ENCODE results near the gene STYK1.

The STYK1 gene

GRCh38 chr12:10673659-10674384 is at the start of gene STYK1:
Gene STYK1 (minus strand): TSS chr12:10674052. CDS start chr12:10634618, 39,434 bp downstream.
- Histone ChIP-seq H3K9ac (ENCODE audit: insufficient read length) (no peak within 1 kb of the TSS), H3K4me3 (peak within 1 kb of the TSS; percentile 78), H3K9me3 (ENCODE audit: low read depth, low read length) (no peaks in the 10 kb centered on the region), H3K36me3 (ENCODE audit: insufficient read depth, low read length) (no peaks in the 10 kb centered on the region), H3K27ac (no peak within 1 kb of the TSS)
- DNase-seq (ENCODE audit: low read depth, low spot score), result no peak
- no peak for TF ChIP-seq EZH2 (IDR thresholded peaks at IDR 0.05)
- TF ChIP-seq FOXP2 (optimal IDR thresholded peaks at IDR 0.05; ENCODE audit: control extremely low read depth, extremely low read length, insufficient read depth), result no peak
- no peak for TF ChIP-seq POLR2AphosphoS5 (IDR thresholded peaks at IDR 0.05; ENCODE audit: borderline replicate concordance, low read depth, low read length)

- DNase-seq (ENCODE audit: low read depth, low spot score), result no peak
- no peaks in the 10 kb centered on the region for H3K9me3 ChIP-seq (ENCODE audit: low read depth, low read length)
- H3K9ac ChIP-seq (ENCODE audit: insufficient read length), result peak within 1 kb of the TSS; percentile 87
- peak within 1 kb of the TSS; percentile 98 for H3K4me3 ChIP-seq
- peak within 1 kb of the TSS; percentile 44; the same call in 1 of the 2 replicates for H3K27ac ChIP-seq
- no peak for TF ChIP-seq FOXP2 (optimal IDR thresholded peaks at IDR 0.05; ENCODE audit: control extremely low read depth, extremely low read length, insufficient read depth)
- peak; percentile 71 for TF ChIP-seq POLR2AphosphoS5 (IDR thresholded peaks at IDR 0.05; ENCODE audit: borderline replicate concordance, low read depth, low read length)
- TF ChIP-seq EZH2 (IDR thresholded peaks at IDR 0.05), result no peak
- peaks cover 10% of the 10 kb centered on the region for H3K36me3 ChIP-seq (ENCODE audit: insufficient read depth, low read length)
Observed at GRCh38 chr12:10722905-10723746, 49.3 kb upstream of the STYK1 start, which contains the start of gene YBX3. Gene YBX3 (minus strand): TSS chr12:10723323. CDS start chr12:10723111, 212 bp downstream.

GRCh38 chr12:10722502-10722904 is 48.7 kb upstream of the STYK1 start:
- H3K9me3 ChIP-seq (ENCODE audit: low read depth, low read length), result no peaks in the 10 kb centered on the region
- TF ChIP-seq POLR2AphosphoS5 (IDR thresholded peaks at IDR 0.05; ENCODE audit: borderline replicate concordance, low read depth, low read length) (no peak), EZH2 (IDR thresholded peaks at IDR 0.05) (no peak), FOXP2 (optimal IDR thresholded peaks at IDR 0.05; ENCODE audit: control extremely low read depth, extremely low read length, insufficient read depth) (no peak)
- DNase-seq (ENCODE audit: low read depth, low spot score), result no peak
- peak overlapping the region; percentile 98 for H3K4me3 ChIP-seq
- peaks cover 14% of the 10 kb centered on the region for H3K36me3 ChIP-seq (ENCODE audit: insufficient read depth, low read length)
- H3K27ac ChIP-seq, result peak overlapping the region; percentile 44; the same call in 1 of the 2 replicates
- H3K9ac ChIP-seq (ENCODE audit: insufficient read length), result peak overlapping the region; percentile 87

GRCh38 chr12:10721651-10722501 is 48.0 kb upstream of the STYK1 start:
- DNase-seq (ENCODE audit: low read depth, low spot score), result peak; percentile 47
- TF ChIP-seq POLR2AphosphoS5 (IDR thresholded peaks at IDR 0.05; ENCODE audit: borderline replicate concordance, low read depth, low read length), result peak; percentile 67
- TF ChIP-seq EZH2 (IDR thresholded peaks at IDR 0.05), result no peak
- peak overlapping the region; percentile 44; the same call in 1 of the 2 replicates for H3K27ac ChIP-seq
- peak overlapping the region; percentile 87 for H3K9ac ChIP-seq (ENCODE audit: insufficient read length)
- H3K4me3 ChIP-seq, result peak overlapping the region; percentile 98
- H3K9me3 ChIP-seq (ENCODE audit: low read depth, low read length), result no peaks in the 10 kb centered on the region
- peaks cover 21% of the 10 kb centered on the region for H3K36me3 ChIP-seq (ENCODE audit: insufficient read depth, low read length)

- Histone ChIP-seq H3K9me3 (ENCODE audit: low read depth, low read length) (no peaks in the 10 kb centered on the region), H3K27ac (peak overlapping the region; percentile 3; the same call in 1 of the 2 replicates), H3K4me3 (peak overlapping the region; percentile 98), H3K9ac (ENCODE audit: insufficient read length) (peak overlapping the region; percentile 87), H3K36me3 (ENCODE audit: insufficient read depth, low read length) (peaks cover 28% of the 10 kb centered on the region)
- DNase-seq (ENCODE audit: low read depth, low spot score), result no peak
- TF ChIP-seq EZH2 (IDR thresholded peaks at IDR 0.05) (no peak), POLR2AphosphoS5 (IDR thresholded peaks at IDR 0.05; ENCODE audit: borderline replicate concordance, low read depth, low read length) (no peak), FOXP2 (optimal IDR thresholded peaks at IDR 0.05; ENCODE audit: control extremely low read depth, extremely low read length, insufficient read depth) (no peak)
Observed at GRCh38 chr12:10720974-10721650, 47.3 kb upstream of the STYK1 start.

- no peak for DNase-seq (ENCODE audit: low read depth, low spot score)
- peak overlapping the region; percentile 98 for H3K4me3 ChIP-seq
- H3K36me3 ChIP-seq (ENCODE audit: insufficient read depth, low read length), result peaks cover 43% of the 10 kb centered on the region
- TF ChIP-seq FOXP2 (optimal IDR thresholded peaks at IDR 0.05; ENCODE audit: control extremely low read depth, extremely low read length, insufficient read depth), result no peak
- no peak for TF ChIP-seq POLR2AphosphoS5 (IDR thresholded peaks at IDR 0.05; ENCODE audit: borderline replicate concordance, low read depth, low read length)
- TF ChIP-seq EZH2 (IDR thresholded peaks at IDR 0.05), result no peak
- H3K9me3 ChIP-seq (ENCODE audit: low read depth, low read length), result no peaks in the 10 kb centered on the region
- H3K9ac ChIP-seq (ENCODE audit: insufficient read length), result peak overlapping the region; percentile 26
- H3K27ac ChIP-seq, result no peak overlapping the region
Observed at GRCh38 chr12:10719482-10719881, 45.6 kb upstream of the STYK1 start.

- Histone ChIP-seq H3K9me3 (ENCODE audit: low read depth, low read length) (no peaks in the 10 kb centered on the region), H3K27ac (no peak overlapping the region), H3K4me3 (no peak overlapping the region), H3K36me3 (ENCODE audit: insufficient read depth, low read length) (peaks cover 54% of the 10 kb centered on the region), H3K9ac (ENCODE audit: insufficient read length) (no peak overlapping the region)
- TF ChIP-seq EZH2 (IDR thresholded peaks at IDR 0.05) (no peak), FOXP2 (optimal IDR thresholded peaks at IDR 0.05; ENCODE audit: control extremely low read depth, extremely low read length, insufficient read depth) (no peak), POLR2AphosphoS5 (IDR thresholded peaks at IDR 0.05; ENCODE audit: borderline replicate concordance, low read depth, low read length) (no peak)
- DNase-seq (ENCODE audit: low read depth, low spot score), result no peak
Observed at GRCh38 chr12:10718279-10718821, 44.5 kb upstream of the STYK1 start.
